Measurements from ENCODE around the gene COL9A1. TPM values are rescaled to one million over a fixed set of nuclear protein-coding genes. Genes with fewer than 3 reads are reported as not detected.

COL9A1 gene
- polyA plus RNA-seq, 3 donors: not detected

GRCh38 chr6:70175770-70176169 lies 127.1 kb downstream of the COL9A1 start:
- H3K27ac Mint-ChIP-seq: no peak overlapping the region

DNA sequence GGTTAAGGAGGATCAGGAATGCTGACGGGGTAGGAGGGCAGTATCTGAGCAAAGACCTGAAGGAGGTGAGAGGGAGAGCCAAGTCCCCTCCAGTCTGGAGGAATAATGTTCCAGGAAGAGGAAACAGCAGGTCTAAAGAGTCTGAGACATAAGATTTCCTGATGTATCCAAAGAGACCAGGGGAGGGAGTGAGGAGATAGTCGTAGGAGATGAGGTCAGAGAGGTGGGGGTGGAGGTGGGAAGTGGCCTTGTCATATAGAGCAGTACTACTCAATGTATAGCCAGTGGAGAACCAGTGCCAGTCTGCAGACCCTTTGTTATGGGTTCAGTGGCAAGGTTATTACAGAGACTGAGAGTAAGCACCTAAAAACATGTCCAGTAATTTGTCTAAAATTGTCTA lies 130.6 kb downstream of the COL9A1 start:
- Histone ChIP-seq H2AFZ (ENCODE audit: insufficient read depth, low read depth, low read length, poor library complexity, severe bottlenecking) (no peak overlapping the region), H3K79me2 (ENCODE audit: insufficient read depth, low read length) (no peaks in the 10 kb centered on the region), H3K9me3 (replicated peaks in 1 of 2; ENCODE audit: control insufficient read depth in 1 of 2, insufficient read depth in 1 of 2, low read length in 2 of 2) (no peaks in the 10 kb centered on the region), H3K36me3 (replicated peaks in 1 of 2; ENCODE audit: control insufficient read depth in 1 of 2, insufficient read depth in 2 of 2, low read length in 2 of 2) (no peaks in the 10 kb centered on the region), H3K4me1 (ENCODE audit: control insufficient read depth in 1 of 2, insufficient read depth in 2 of 2, low read length in 2 of 2) (no peaks in the 10 kb centered on the region), H3K27ac (ENCODE audit: low read depth in 1 of 2, low read length in 2 of 2) (no peak overlapping the region), H3K4me2 (replicated peaks; ENCODE audit: extremely low read depth, low read length, poor library complexity, severe bottlenecking) (no peak overlapping the region), H3K27me3 (ENCODE audit: control insufficient read depth in 2 of 2, insufficient read depth in 2 of 2, low read length in 2 of 2) (peaks cover 0 to 3% of the 10 kb centered on the region in 2 donors), H3K4me3 (replicated peaks in 1 of 3; ENCODE audit: low read depth in 2 of 3, low read length in 3 of 3) (no peak overlapping the region), H4K20me1 (ENCODE audit: insufficient read depth, low read length) (no peaks in the 10 kb centered on the region), H3K9ac (ENCODE audit: insufficient read depth, low read length, poor library complexity, severe bottlenecking) (no peak overlapping the region)
- Mint-ChIP-seq H3K27me3 (ENCODE audit: low read depth in 3 of 3) (peaks cover 3 to 8% (median 4%) of the 10 kb centered on the region in 3 donors), H3K4me1 (no peaks in the 10 kb centered on the region), H3K4me3 (no peak overlapping the region), H3K36me3 (no peaks in the 10 kb centered on the region), H3K9me3 (peaks cover 0 to 3% (median 0%) of the 10 kb centered on the region in 7 donors), H3K27ac (no peak overlapping the region)
- TF ChIP-seq CTCF (IDR thresholded peaks at IDR 0.05): no peak
- WGBS (ENCODE audit: insufficient coverage): 68% methylated on average over 2 of the region's 2 CpGs
- intact Hi-C loops (cut with micrococcal nuclease): no loop called here
- no peak for DNase-seq

More at GRCh38 chr6:70175770-70176169, 127.1 kb downstream of the COL9A1 start:
- Histone ChIP-seq H3K36me3 (replicated peaks in 1 of 2; ENCODE audit: control insufficient read depth in 1 of 2, insufficient read depth in 2 of 2, low read length in 2 of 2) (no peaks in the 10 kb centered on the region), H3K9me3 (replicated peaks in 1 of 2; ENCODE audit: control insufficient read depth in 1 of 2, insufficient read depth in 1 of 2, low read length in 2 of 2) (peaks cover 0 to 6% of the 10 kb centered on the region in 2 donors), H3K4me3 (replicated peaks in 1 of 3; ENCODE audit: low read depth in 2 of 3, low read length in 3 of 3) (no peak overlapping the region), H3K27me3 (ENCODE audit: control insufficient read depth in 2 of 2, insufficient read depth in 2 of 2, low read length in 2 of 2) (no peaks in the 10 kb centered on the region), H4K20me1 (ENCODE audit: insufficient read depth, low read length) (no peaks in the 10 kb centered on the region), H2AFZ (ENCODE audit: insufficient read depth, low read depth, low read length, poor library complexity, severe bottlenecking) (no peak overlapping the region), H3K79me2 (ENCODE audit: insufficient read depth, low read length) (no peaks in the 10 kb centered on the region), H3K4me2 (replicated peaks; ENCODE audit: extremely low read depth, low read length, poor library complexity, severe bottlenecking) (no peak overlapping the region), H3K9ac (ENCODE audit: insufficient read depth, low read length, poor library complexity, severe bottlenecking) (no peak overlapping the region), H3K4me1 (ENCODE audit: control insufficient read depth in 1 of 2, insufficient read depth in 2 of 2, low read length in 2 of 2) (no peaks in the 10 kb centered on the region), H3K27ac (ENCODE audit: low read depth in 1 of 2, low read length in 2 of 2) (no peak overlapping the region)
- TF ChIP-seq CTCF (IDR thresholded peaks at IDR 0.05): no peak
- no CpG with 5 or more reads among the region's 2 CpGs for WGBS (ENCODE audit: insufficient coverage)
- H3K27me3 Mint-ChIP-seq (ENCODE audit: low read depth in 3 of 3): peaks cover 1 to 5% (median 4%) of the 10 kb centered on the region in 3 donors
- intact Hi-C loops (cut with micrococcal nuclease): no loop called here
- no peak overlapping the region for H3K4me3 Mint-ChIP-seq
- DNase-seq: no peak
- H3K9me3 Mint-ChIP-seq: peaks cover 0 to 6% (median 5%) of the 10 kb centered on the region in 7 donors
- H3K4me1 Mint-ChIP-seq: no peaks in the 10 kb centered on the region
- H3K36me3 Mint-ChIP-seq: no peaks in the 10 kb centered on the region

Data from CD14-positive monocyte (primary cell).